Measurements from ENCODE around the gene GCLC. TPM values are rescaled to one million over a fixed set of nuclear protein-coding genes. Genes with fewer than 3 reads are reported as not detected.

GCLC gene
- total and polyA plus RNA-seq, 10 donors = 9.2 to 132 (median 60.4) TPM

- intact Hi-C loops (cut with DNase I; ENCODE audit: low total_unique reads) = loop anchor here (5.0 kb wide), 2 partner anchors 159 to 234 kb away; no protein-coding TSS in a partner anchor
- WGBS, 5 donors = 75 to 95% (median 86%) methylated on average over 2 of the region's 2 CpGs
- H3K36me3 ChIP-seq = peaks cover 0 to 24% (median 3%) of the 10 kb centered on the region in 6 donors
- H3K4me1 ChIP-seq = peaks cover 0 to 10% (median 6%) of the 10 kb centered on the region in 6 donors
- no peak overlapping the region for H3K4me3 ChIP-seq
- H3K9me3 ChIP-seq = no peaks in the 10 kb centered on the region
- no peak overlapping the region for H3K27ac ChIP-seq
- DNase-seq = no peak
- H3K27me3 ChIP-seq (replicated peaks in 1 of 7) = peaks cover 0 to 5% (median 0%) of the 10 kb centered on the region in 7 donors
- TF ChIP-seq CTCF (IDR thresholded peaks at IDR 0.05 in 8 of 11, conservative IDR thresholded peaks at IDR 0.05 in 3 of 11) (no peak), POLR2AphosphoS5 (IDR thresholded peaks at IDR 0.05) (no peak), POLR2A (IDR thresholded peaks at IDR 0.05) (no peak)
These were observed 51.3 kb downstream of the GCLC start for GRCh38 chr6:53493635-53494025.

GRCh38 chr6:53492860-53493634 lies 51.9 kb downstream of the GCLC start:
- Histone ChIP-seq H3K4me3 (no peak overlapping the region), H3K36me3 (peaks cover 0 to 18% (median 0%) of the 10 kb centered on the region in 6 donors), H3K27ac (no peak overlapping the region), H3K4me1 (peaks cover 0 to 10% (median 6%) of the 10 kb centered on the region in 6 donors), H3K9me3 (no peaks in the 10 kb centered on the region), H3K27me3 (replicated peaks in 1 of 7) (peaks cover 0 to 5% (median 0%) of the 10 kb centered on the region in 7 donors)
- WGBS, 5 donors = 28 to 35% (median 31%) methylated on average over 11 of the region's 11 CpGs
- TF ChIP-seq POLR2AphosphoS5 (IDR thresholded peaks at IDR 0.05) (no peak), POLR2A (IDR thresholded peaks at IDR 0.05) (no peak), CTCF (IDR thresholded peaks at IDR 0.05 in 8 of 11, conservative IDR thresholded peaks at IDR 0.05 in 3 of 11) (peak; percentile 37 to 73 (median 68))
- no peak for DNase-seq
- intact Hi-C loops (cut with DNase I; ENCODE audit: low total_unique reads) = loop anchor here (5.0 kb wide), 2 partner anchors 159 to 234 kb away; no protein-coding TSS in a partner anchor

DNA sequence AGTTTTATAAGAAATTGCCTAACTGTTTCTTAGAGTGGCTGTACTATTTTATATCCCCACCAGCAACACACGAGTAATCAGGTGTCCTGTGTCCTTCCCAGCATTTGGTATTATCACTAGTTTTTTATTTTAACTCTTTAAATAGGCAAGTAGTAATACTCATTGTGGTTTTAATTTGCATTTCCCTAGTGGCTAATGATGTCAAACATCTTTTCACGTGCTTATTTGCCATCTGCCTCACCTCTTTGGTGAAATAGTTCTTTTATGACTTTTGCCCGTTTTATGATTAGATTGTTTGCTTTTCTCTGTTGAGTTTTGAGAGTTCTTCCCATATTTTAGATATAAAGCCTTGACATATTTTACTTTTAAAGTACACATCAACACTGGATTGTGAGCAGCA lies 57.8 kb downstream of the GCLC start:
- no peak overlapping the region for H3K27ac ChIP-seq
- no peak overlapping the region for H3K4me3 ChIP-seq
- H3K9me3 ChIP-seq = no peaks in the 10 kb centered on the region
- WGBS, 5 donors = 43 to 56% (median 49%) methylated on average over 3 of the region's 3 CpGs
- H3K27me3 ChIP-seq (replicated peaks in 1 of 7) = peaks cover 0 to 7% (median 0%) of the 10 kb centered on the region in 7 donors
- H3K4me1 ChIP-seq = peaks cover 10 to 31% (median 25%) of the 10 kb centered on the region in 6 donors
- no peak for DNase-seq
- intact Hi-C loops (cut with DNase I; ENCODE audit: low total_unique reads) = loop anchor here (10.0 kb wide), 1 partner anchor 72 kb away; no protein-coding TSS in a partner anchor
- no peaks in the 10 kb centered on the region for H3K36me3 ChIP-seq
- no peak for TF ChIP-seq POLR2A (IDR thresholded peaks at IDR 0.05)
- TF ChIP-seq CTCF (IDR thresholded peaks at IDR 0.05 in 8 of 11, conservative IDR thresholded peaks at IDR 0.05 in 3 of 11) = no peak
- TF ChIP-seq POLR2AphosphoS5 (IDR thresholded peaks at IDR 0.05) = no peak

GRCh38 chr6:53486679-53487078 lies 58.2 kb downstream of the GCLC start:
- Histone ChIP-seq H3K4me1 (peaks cover 12 to 35% (median 27%) of the 10 kb centered on the region in 6 donors), H3K36me3 (no peaks in the 10 kb centered on the region), H3K27me3 (replicated peaks in 1 of 7) (peaks cover 0 to 7% (median 0%) of the 10 kb centered on the region in 7 donors), H3K9me3 (no peaks in the 10 kb centered on the region), H3K4me3 (no peak overlapping the region), H3K27ac (no peak overlapping the region)
- 74 to 89% (median 82%) methylated on average over 3 of the region's 3 CpGs for WGBS, 5 donors
- no peak for TF ChIP-seq CTCF (IDR thresholded peaks at IDR 0.05 in 8 of 11, conservative IDR thresholded peaks at IDR 0.05 in 3 of 11)
- intact Hi-C loops (cut with DNase I; ENCODE audit: low total_unique reads) = loop anchor here (10.0 kb wide), 1 partner anchor 72 kb away; no protein-coding TSS in a partner anchor
- no peak for DNase-seq

Data from spleen (tissue), 11 donors.